Neural cell (in vitro differentiated cells): ENCODE measurements around the gene SLC26A11.

Source experiments
- EP300 ChIP-seq: fragments of 450-650 bp; conservative IDR thresholded peaks from 2 replicates; pipeline ENCODE4 v1.6.1; 2014; ENCODE audit warnings: antibody characterized with exemption, mild to moderate bottlenecking, moderate library complexity; ENCODE audit not compliant: poor library complexity, severe bottlenecking
- EZH2 ChIP-seq: fragments of 200-600, 300-800 bp; shearing (Covaris generic), sonication (generic); IDR thresholded peaks from 2 replicates; pipeline ENCODE4 v1.6.1; 2014; ENCODE audit warnings: antibody characterized with exemption, low read length, borderline replicate concordance, mild to moderate bottlenecking; ENCODE audit not compliant: insufficient read depth, poor library complexity, severe bottlenecking
- POLR2AphosphoS5 ChIP-seq: IDR thresholded peaks from 2 replicates; pipeline ENCODE4 v1.6.1; 2012
- RAD21 ChIP-seq: fragments of 450-650 bp; conservative IDR thresholded peaks from 2 replicates; pipeline ENCODE4 v1.6.1; 2014; ENCODE audit warnings: antibody characterized with exemption, mild to moderate bottlenecking, moderate library complexity
- SMC3 ChIP-seq: fragments of 450-650 bp; conservative IDR thresholded peaks from 2 replicates; pipeline ENCODE4 v1.6.1; 2014; ENCODE audit warnings: antibody characterized with exemption, mild to moderate bottlenecking, moderate library complexity; ENCODE audit not compliant: poor library complexity
- TAF1 ChIP-seq: IDR thresholded peaks from 2 replicates; pipeline ENCODE4 v1.6.1; 2012; ENCODE audit warnings: low read depth
- TF ChIP-seq, protein P1 (sequence below): fragments of 450-650 bp; IDR thresholded peaks from 2 replicates; pipeline ENCODE4 v1.5.1; 2014; ENCODE audit warnings: antibody characterized with exemption, mild to moderate bottlenecking, moderate library complexity; ENCODE audit not compliant: poor library complexity, severe bottlenecking
- TF ChIP-seq, protein P2 (sequence below): IDR thresholded peaks from 2 replicates; pipeline ENCODE4 v1.6.1; 2012; ENCODE audit warnings: borderline replicate concordance

GRCh38 chr17:80246266-80246681 lies 26.0 kb downstream of the SLC26A11 start:
- TF ChIP-seq, protein P1, sequence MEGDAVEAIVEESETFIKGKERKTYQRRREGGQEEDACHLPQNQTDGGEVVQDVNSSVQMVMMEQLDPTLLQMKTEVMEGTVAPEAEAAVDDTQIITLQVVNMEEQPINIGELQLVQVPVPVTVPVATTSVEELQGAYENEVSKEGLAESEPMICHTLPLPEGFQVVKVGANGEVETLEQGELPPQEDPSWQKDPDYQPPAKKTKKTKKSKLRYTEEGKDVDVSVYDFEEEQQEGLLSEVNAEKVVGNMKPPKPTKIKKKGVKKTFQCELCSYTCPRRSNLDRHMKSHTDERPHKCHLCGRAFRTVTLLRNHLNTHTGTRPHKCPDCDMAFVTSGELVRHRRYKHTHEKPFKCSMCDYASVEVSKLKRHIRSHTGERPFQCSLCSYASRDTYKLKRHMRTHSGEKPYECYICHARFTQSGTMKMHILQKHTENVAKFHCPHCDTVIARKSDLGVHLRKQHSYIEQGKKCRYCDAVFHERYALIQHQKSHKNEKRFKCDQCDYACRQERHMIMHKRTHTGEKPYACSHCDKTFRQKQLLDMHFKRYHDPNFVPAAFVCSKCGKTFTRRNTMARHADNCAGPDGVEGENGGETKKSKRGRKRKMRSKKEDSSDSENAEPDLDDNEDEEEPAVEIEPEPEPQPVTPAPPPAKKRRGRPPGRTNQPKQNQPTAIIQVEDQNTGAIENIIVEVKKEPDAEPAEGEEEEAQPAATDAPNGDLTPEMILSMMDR: no peak
- TF ChIP-seq POLR2AphosphoS5: no peak
- no peak for TF ChIP-seq EP300
- no peak for TF ChIP-seq RAD21
- TF ChIP-seq TAF1: no peak
- no peak for TF ChIP-seq SMC3
- no peak for TF ChIP-seq EZH2
- TF ChIP-seq, protein P2, sequence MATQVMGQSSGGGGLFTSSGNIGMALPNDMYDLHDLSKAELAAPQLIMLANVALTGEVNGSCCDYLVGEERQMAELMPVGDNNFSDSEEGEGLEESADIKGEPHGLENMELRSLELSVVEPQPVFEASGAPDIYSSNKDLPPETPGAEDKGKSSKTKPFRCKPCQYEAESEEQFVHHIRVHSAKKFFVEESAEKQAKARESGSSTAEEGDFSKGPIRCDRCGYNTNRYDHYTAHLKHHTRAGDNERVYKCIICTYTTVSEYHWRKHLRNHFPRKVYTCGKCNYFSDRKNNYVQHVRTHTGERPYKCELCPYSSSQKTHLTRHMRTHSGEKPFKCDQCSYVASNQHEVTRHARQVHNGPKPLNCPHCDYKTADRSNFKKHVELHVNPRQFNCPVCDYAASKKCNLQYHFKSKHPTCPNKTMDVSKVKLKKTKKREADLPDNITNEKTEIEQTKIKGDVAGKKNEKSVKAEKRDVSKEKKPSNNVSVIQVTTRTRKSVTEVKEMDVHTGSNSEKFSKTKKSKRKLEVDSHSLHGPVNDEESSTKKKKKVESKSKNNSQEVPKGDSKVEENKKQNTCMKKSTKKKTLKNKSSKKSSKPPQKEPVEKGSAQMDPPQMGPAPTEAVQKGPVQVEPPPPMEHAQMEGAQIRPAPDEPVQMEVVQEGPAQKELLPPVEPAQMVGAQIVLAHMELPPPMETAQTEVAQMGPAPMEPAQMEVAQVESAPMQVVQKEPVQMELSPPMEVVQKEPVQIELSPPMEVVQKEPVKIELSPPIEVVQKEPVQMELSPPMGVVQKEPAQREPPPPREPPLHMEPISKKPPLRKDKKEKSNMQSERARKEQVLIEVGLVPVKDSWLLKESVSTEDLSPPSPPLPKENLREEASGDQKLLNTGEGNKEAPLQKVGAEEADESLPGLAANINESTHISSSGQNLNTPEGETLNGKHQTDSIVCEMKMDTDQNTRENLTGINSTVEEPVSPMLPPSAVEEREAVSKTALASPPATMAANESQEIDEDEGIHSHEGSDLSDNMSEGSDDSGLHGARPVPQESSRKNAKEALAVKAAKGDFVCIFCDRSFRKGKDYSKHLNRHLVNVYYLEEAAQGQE: no peak
